Activated CD4-positive, CD25-positive, alpha-beta regulatory T cell treated with anti-CD3 and anti-CD28 coated beads, Interleukin-2, amount 50 U/mL, for 24 hours (primary cell): Measurements from ENCODE around the gene ACTR3.

Experiments used
- ATAC-seq, 2 donors: fragments of 150-1000 bp; cut with Tn5 transposase; one replicate each; pipeline ENCODE4 v1.10.0; 2021; ENCODE audit warnings: mild to moderate bottlenecking in 1 of 2, moderate library complexity in 1 of 2

ACTR3 gene

DNA sequence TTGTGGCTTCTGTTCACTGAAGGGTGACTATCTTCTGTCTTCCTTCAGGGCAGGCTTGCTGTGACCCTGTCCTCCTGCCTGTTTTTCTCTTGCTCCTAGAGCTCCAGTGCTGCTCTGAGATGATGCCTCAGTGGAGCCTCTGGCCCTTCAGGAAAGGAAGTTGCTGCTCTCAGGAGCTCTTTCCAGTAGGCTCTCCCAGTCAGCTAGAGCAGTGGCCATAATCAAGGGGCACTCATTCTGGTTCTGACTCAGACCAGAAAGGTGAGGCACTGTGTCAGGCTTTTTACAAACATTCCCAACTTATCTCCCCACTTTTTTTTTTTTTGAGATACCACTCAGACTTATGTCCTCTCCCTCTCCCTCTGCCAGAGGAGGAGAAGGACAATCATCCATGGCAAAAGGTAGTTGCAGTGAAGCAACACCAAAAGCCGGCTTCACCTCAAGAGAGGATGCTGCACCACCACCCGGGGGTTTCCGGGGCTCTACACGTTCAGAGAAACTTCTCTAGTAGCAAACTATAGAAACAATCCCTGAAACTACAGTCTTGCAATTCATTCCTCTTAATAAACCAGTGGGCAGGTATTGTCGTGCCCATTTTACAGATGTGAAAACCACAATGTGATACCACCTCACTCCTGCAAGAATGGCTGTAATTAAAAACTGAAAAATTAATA, 115.4 kb downstream of the ACTR3 start:
- no peak for ATAC-seq

DNA sequence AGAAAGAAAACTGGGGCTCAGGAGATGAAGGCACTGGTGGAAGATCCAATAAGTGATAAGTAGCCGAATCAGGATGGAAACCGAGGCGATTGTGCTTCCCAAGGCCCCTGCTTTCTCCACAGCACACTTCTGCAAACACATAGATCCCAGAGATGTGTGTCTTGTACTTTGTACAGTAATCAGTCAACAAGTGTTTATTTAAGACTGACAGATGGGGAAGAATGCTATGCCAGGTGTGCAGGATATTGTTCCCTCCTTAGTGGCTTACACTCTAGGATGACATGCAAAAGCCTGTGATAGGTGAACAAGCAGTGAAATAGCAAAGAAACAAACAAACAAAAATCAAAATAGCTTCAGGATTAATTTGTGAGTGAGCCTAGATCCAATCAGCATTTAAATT, 116.6 kb downstream of the ACTR3 start:
- ATAC-seq = no peak

DNA sequence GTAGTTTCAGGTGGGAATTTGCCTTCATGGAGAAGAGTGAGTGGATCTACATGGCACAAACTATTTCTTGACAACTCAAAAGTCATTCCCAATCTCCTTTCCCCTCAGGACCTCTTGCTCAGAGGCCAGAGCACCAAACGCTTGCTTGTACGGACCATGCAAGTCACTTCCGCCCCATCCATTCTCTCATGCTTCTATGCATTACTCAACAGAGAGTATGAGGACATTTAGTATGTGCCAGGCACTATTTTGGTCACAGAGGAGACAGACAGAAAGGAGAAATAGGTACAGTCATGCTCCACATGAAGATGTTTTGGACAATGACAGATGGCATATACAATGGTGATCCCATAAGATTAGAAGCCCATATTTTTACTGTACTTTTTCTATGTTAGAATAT, 117.5 kb downstream of the ACTR3 start:
- no peak for ATAC-seq

DNA sequence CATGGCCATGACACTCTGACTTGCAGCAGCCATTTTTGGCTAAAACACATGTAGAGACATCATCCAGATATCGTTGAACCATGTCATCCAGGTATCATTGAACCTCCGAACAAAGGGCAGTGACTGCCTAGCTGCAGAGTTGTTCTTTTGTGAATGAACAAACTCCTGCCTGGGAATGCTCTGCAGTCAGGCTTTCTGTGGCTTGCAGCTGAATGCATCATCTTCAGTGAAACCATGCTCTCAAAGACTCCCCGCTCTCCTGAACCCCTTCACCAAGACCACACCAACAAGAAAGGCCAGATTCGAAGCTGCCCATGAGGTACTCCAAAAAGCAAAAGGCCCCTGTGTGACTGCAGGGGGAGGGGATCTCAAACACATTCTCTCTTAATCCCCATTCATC, 118.8 kb downstream of the ACTR3 start:
- ATAC-seq = no peak

DNA sequence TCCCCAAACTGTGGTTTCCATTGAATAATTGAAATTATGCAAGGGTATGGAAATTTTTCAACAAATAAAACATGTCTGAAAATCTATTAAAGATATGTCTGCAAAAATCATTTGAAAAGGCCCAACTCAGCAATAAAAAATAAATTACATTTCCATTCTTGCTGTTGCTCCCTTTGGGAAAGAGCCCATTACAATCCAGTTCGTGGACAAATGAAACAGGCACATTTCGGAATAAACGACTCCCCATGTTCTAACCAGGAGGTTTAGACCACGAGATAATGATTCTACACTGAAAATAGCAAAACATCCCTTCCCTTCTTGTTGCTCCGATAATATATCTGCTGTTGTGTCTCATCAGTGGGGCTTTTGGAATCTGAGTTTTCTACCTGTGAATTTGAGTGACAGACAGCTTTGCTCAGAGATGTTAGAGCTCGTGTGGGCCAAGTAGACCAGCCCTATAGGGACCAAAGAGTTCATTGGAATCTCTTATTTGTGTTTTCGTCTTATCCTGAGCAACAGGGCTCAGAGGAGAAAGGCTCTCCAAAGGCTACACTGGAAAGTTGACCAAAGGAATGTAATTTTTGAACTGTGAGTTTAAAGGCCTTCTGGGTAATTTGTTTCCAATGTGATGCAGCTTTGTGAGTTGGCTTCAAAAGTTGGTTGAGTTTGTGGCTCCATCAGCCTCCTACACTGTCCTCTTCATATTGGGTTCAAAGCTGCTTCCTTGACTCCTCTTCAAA, 119.5 kb downstream of the ACTR3 start:
- ATAC-seq = no peak

DNA sequence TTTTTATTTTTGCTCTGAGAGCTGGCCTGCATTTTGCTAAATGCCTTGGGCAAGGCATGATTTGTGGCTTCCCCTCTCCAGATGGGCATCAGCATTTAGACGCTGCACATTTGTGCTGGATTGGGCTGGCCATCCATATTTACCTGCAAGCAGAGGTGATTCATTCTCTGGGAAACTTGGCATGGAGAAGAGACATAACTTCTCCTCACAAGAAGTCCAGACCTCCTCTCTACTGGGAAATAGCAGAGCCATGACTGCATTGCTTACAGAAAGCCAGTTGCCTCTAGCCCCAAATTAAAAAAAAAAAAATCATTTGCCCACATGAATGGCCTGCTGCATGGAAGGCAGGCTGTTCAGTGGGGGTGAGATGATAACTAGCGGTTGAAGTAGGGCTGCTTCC, 120.1 kb downstream of the ACTR3 start:
- no peak for ATAC-seq

DNA sequence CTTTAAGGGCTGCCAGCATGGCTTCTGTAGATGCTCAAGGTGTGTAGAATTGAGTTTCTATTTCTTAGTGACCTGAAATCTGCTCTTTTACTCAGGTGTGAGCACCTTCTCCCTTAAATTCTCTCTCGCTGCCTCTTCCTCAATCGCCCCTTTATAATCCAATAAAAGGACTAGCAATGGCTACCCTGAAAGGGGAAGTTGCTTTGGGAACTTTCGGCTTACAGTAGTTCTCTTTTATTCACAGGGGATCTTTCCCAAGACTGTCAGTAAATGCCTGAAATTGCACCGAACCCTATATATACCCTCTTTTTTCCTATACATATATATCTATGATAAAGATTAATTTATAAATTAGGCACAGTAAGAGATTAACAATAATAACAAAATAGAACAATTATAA, 121.8 kb downstream of the ACTR3 start:
- ATAC-seq = no peak
